OCI-LY3 (cell line): ENCODE measurements around the gene PRPF19.

ENCODE experiments used
- H2AFZ ChIP-seq: fragments of 200-600, 300-600 bp; shearing (Covaris generic); 2 replicates; pipeline ENCODE4 v1.6.0; 2014; ENCODE audit warnings: antibody characterized with exemption, low read depth, low read length
- H3K27ac ChIP-seq: fragments of 200-600, 300-600 bp; sonication (generic); 2 replicates; pipeline ENCODE4 v1.5.1; 2014; ENCODE audit warnings: mild to moderate bottlenecking, low read length, moderate library complexity, mixed read lengths
- H3K27me3 ChIP-seq: fragments of 200-600, 300-600 bp; sonication (generic); 2 replicates; pipeline ENCODE4 v1.6.1; 2014; ENCODE audit warnings: low read depth, low read length, mixed read lengths
- H3K36me3 ChIP-seq: fragments of 200-600, 300-600 bp; sonication (generic); replicated peaks from 2 replicates; pipeline ENCODE3; 2014; ENCODE audit warnings: low read depth, low read length, mixed read lengths
- H3K4me1 ChIP-seq: fragments of 300-600, 200-600 bp; sonication (generic); 2 replicates; pipeline ENCODE4 v1.6.1; 2014; ENCODE audit warnings: low read length, mixed read lengths
- H3K4me2 ChIP-seq: fragments of 200-600, 300-600 bp; sonication (generic); 2 replicates; pipeline ENCODE4 v1.6.1; 2014; ENCODE audit warnings: low read length, mixed read lengths
- H3K4me3 ChIP-seq: fragments of 300-600, 200-600 bp; sonication (generic); 2 replicates; pipeline ENCODE4 v1.5.1; 2014; ENCODE audit warnings: antibody characterized with exemption, mild to moderate bottlenecking, low read length, moderate library complexity
- H3K79me2 ChIP-seq: fragments of 300-600, 200-600 bp; shearing (Covaris generic); 2 replicates; pipeline ENCODE4 v1.6.1; 2014; ENCODE audit warnings: mild to moderate bottlenecking, low read length, mixed read lengths
- H3K9ac ChIP-seq: fragments of 300-600, 200-600 bp; shearing (Covaris generic); 2 replicates; pipeline ENCODE4 v1.6.0; 2014; ENCODE audit warnings: mild to moderate bottlenecking, low read length, moderate library complexity
- H3K9me3 ChIP-seq: fragments of 200-600, 300-600 bp; shearing (Covaris generic); 2 replicates; pipeline ENCODE4 v1.6.1; 2014; ENCODE audit warnings: low read length, mixed read lengths; ENCODE audit not compliant: insufficient read depth
- H4K20me1 ChIP-seq: fragments of 200-600, 300-600 bp; sonication (generic); 2 replicates; pipeline ENCODE4 v1.6.1; 2016; ENCODE audit warnings: low read length, mixed read lengths; ENCODE audit not compliant: insufficient read depth
- CTCF ChIP-seq: fragments of 200-600, 300-600 bp; sonication (generic); IDR thresholded peaks from 2 replicates; pipeline ENCODE4 v1.5.1; 2014; ENCODE audit warnings: antibody characterized with exemption, low read length, low read depth
- EZH2phosphoT487 ChIP-seq: fragments of 200-600 bp; shearing (Covaris generic); IDR thresholded peaks from 2 replicates; pipeline ENCODE4 v1.6.1; 2018; ENCODE audit warnings: antibody characterized with exemption, mixed run types, low read depth

PRPF19 gene

GRCh38 chr11:60923326-60923725 is 16.9 kb upstream of the PRPF19 start:
- peaks cover 42% of the 10 kb centered on the region for H3K36me3 ChIP-seq
- peak overlapping the region; percentile 81 for H3K4me3 ChIP-seq
- peak overlapping the region; percentile 95 for H3K4me2 ChIP-seq
- H3K4me1 ChIP-seq: peaks cover 44% of the 10 kb centered on the region
- peaks cover 18% of the 10 kb centered on the region for H4K20me1 ChIP-seq
- no peak overlapping the region for H3K9ac ChIP-seq
- no peak overlapping the region for H2AFZ ChIP-seq
- no peak overlapping the region for H3K27ac ChIP-seq
- H3K27me3 ChIP-seq: no peaks in the 10 kb centered on the region
- peaks cover 17% of the 10 kb centered on the region for H3K79me2 ChIP-seq
- H3K9me3 ChIP-seq: no peaks in the 10 kb centered on the region
- TF ChIP-seq EZH2phosphoT487 (no peak), CTCF (peak; percentile 16; the same call in 1 of the 2 replicates)

- peaks cover 46% of the 10 kb centered on the region for H3K36me3 ChIP-seq
- H3K79me2 ChIP-seq: peaks cover 21% of the 10 kb centered on the region
- H3K9ac ChIP-seq: no peak overlapping the region
- no peaks in the 10 kb centered on the region for H3K9me3 ChIP-seq
- no peak overlapping the region for H3K4me3 ChIP-seq
- no peak overlapping the region for H3K4me2 ChIP-seq
- H3K4me1 ChIP-seq: peaks cover 48% of the 10 kb centered on the region
- H3K27me3 ChIP-seq: no peaks in the 10 kb centered on the region
- peaks cover 22% of the 10 kb centered on the region for H4K20me1 ChIP-seq
- TF ChIP-seq CTCF (no peak), EZH2phosphoT487 (no peak)
- no peak overlapping the region for H3K27ac ChIP-seq
- no peak overlapping the region for H2AFZ ChIP-seq
Observed at GRCh38 chr11:60922906-60923305, 16.5 kb upstream of the PRPF19 start.

DNA sequence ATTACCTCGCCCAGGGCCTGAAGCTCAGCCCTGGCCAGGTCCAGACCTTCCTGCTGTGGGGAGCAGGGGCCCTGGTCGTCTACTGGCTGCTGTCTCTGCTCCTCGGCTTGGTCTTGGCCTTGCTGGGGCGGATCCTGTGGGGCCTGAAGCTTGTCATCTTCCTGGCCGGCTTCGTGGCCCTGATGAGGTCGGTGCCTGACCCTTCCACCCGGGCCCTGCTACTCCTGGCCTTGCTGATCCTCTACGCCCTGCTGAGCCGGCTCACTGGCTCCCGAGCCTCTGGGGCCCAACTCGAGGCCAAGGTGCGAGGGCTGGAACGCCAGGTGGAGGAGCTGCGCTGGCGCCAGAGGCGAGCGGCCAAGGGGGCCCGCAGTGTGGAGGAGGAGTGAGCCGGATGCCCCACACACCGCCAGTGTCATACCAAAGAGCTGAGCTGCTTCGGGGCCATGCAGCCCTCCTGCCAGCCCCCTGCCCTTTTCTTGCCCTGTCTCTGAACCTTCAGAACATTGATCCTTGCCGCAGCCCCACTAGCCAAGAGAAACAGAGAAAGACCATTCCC is 15.5 kb upstream of the PRPF19 start:
- TF ChIP-seq CTCF: no peak
- no peak for TF ChIP-seq EZH2phosphoT487
- Histone ChIP-seq H3K4me2 (no peak overlapping the region), H3K36me3 (peaks cover 54% of the 10 kb centered on the region), H3K27me3 (no peaks in the 10 kb centered on the region), H3K4me3 (no peak overlapping the region), H3K4me1 (peaks cover 57% of the 10 kb centered on the region), H3K27ac (no peak overlapping the region), H3K79me2 (peaks cover 31% of the 10 kb centered on the region), H3K9ac (no peak overlapping the region), H4K20me1 (peaks cover 32% of the 10 kb centered on the region), H2AFZ (no peak overlapping the region), H3K9me3 (no peaks in the 10 kb centered on the region)

- Histone ChIP-seq H3K27ac (no peak overlapping the region), H4K20me1 (peaks cover 38% of the 10 kb centered on the region), H3K4me3 (no peak overlapping the region)
Observed at GRCh38 chr11:60921259-60921658, 14.9 kb upstream of the PRPF19 start.

More at GRCh38 chr11:60921259-60921658, 14.9 kb upstream of the PRPF19 start:
- Histone ChIP-seq H3K36me3 (peaks cover 60% of the 10 kb centered on the region), H2AFZ (no peak overlapping the region), H3K79me2 (peaks cover 37% of the 10 kb centered on the region), H3K4me1 (peaks cover 62% of the 10 kb centered on the region), H3K27me3 (no peaks in the 10 kb centered on the region), H3K9me3 (no peaks in the 10 kb centered on the region), H3K4me2 (no peak overlapping the region), H3K9ac (no peak overlapping the region)
- TF ChIP-seq EZH2phosphoT487 (no peak), CTCF (no peak)
